MCF 10A (cell line): ENCODE measurements around the gene NIT1. TPM values are rescaled to one million over a fixed set of nuclear protein-coding genes. Genes with fewer than 3 reads are reported as not detected.

ENCODE experiments used
- BruUV-seq: library from RNA; stranded (reverse); fragments of 400-500 nt; replicated peaks from 2 replicates; lab custom pipeline; 2021; lab: Mats Ljungman, UMichigan
- CTCF ChIA-PET: fragments of 300-600 bp; sonication (Branson Sonifier 250); formaldehyde crosslinking; extraction: SDS; loops from one replicate; lab custom pipeline; 2021; ENCODE audit warnings: antibody characterized with exemption, inconsistent platforms; lab: Yijun Ruan, JAX
- POLR2A ChIA-PET: fragments of 300-600, 350-650 bp; sonication (Branson Sonifier 250); formaldehyde crosslinking; extraction: SDS; loops from one replicate; lab custom pipeline; 2020; ENCODE audit warnings: antibody characterized with exemption, inconsistent platforms; lab: Yijun Ruan, JAX
- DNase-seq: peaks from one replicate; pipeline ENCODE4 v3.0.0-alpha.2; 2018; ENCODE audit not compliant: unreplicated experiment
- H3K27ac Mint-ChIP-seq: one replicate; pipeline ENCODE4 v1.8.0; 2022; ENCODE audit warnings: mild to moderate bottlenecking, low read depth, mixed read lengths; ENCODE audit not compliant: unreplicated experiment
- H3K27me3 Mint-ChIP-seq: one replicate; pipeline ENCODE4 v1.8.0; 2022; ENCODE audit warnings: mixed read lengths; ENCODE audit not compliant: insufficient read depth, unreplicated experiment
- H3K36me3 Mint-ChIP-seq: one replicate; pipeline ENCODE4 v1.8.0; 2022; ENCODE audit warnings: mild to moderate bottlenecking, moderate library complexity, mixed read lengths; ENCODE audit not compliant: insufficient read depth, unreplicated experiment
- H3K4me1 Mint-ChIP-seq: one replicate; pipeline ENCODE4 v1.8.0; 2022; ENCODE audit warnings: mixed read lengths; ENCODE audit not compliant: insufficient read depth, unreplicated experiment
- H3K4me3 Mint-ChIP-seq: one replicate; pipeline ENCODE4 v1.8.0; 2022; ENCODE audit warnings: mild to moderate bottlenecking, moderate library complexity, mixed read lengths; ENCODE audit not compliant: unreplicated experiment
- H3K9me3 Mint-ChIP-seq: one replicate; pipeline ENCODE4 v1.8.0; 2022; ENCODE audit warnings: mixed read lengths; ENCODE audit not compliant: unreplicated experiment
- CTCF ChIP-seq: fragments of 200-600 bp; IDR thresholded peaks from one replicate; pipeline ENCODE4 v1.8.0; 2022; ENCODE audit warnings: antibody characterized with exemption, mild to moderate bottlenecking; ENCODE audit not compliant: unreplicated experiment
- intact Hi-C: fragments of 100-400 bp; cut with micrococcal nuclease; formaldehyde crosslinking; loops from 2 replicates; pipeline ENCODE4 v1.14.1; 2022
- total RNA-seq: library from RNA; stranded (reverse); gene quantifications from 2 replicates; pipeline ENCODE4 v1.2.3, GENCODE V29; 2022

Gene NIT1
- total RNA-seq, 1 experiment from 2014 or later, result 73.4 TPM

GRCh38 chr1:161091796-161092507 is 26.0 kb upstream of the NIT1 start:
- no TSS peak for BruUV-seq
- CTCF ChIA-PET, result interaction anchor here (1.3 to 10.3 kb wide), 2 partner anchors 21 to 32 kb away, joined by 5 to 331 read pairs; partner anchors contain the start of gene ARHGAP30

GRCh38 chr1:161092621-161093028 is 25.3 kb upstream of the NIT1 start:
- intact Hi-C loops, result no loop called here
- peak; percentile 59 for DNase-seq
- peaks cover 49% of the 10 kb centered on the region for H3K4me1 Mint-ChIP-seq
- H3K9me3 Mint-ChIP-seq, result no peaks in the 10 kb centered on the region
- H3K4me3 Mint-ChIP-seq, result no peak overlapping the region
- no TSS peak for BruUV-seq
- CTCF ChIA-PET, result interaction anchor here (0.6 to 10.3 kb wide), 7 partner anchors 12 to 442 kb away, joined by 3 to 331 read pairs (median 3); partner anchors contain the start of gene ARHGAP30
- no peak overlapping the region for H3K27ac Mint-ChIP-seq
- H3K36me3 Mint-ChIP-seq, result peaks cover 5% of the 10 kb centered on the region
- POLR2A ChIA-PET, result interaction anchor here (0.7 to 1.2 kb wide), 2 partner anchors 19 to 858 kb away, joined by 3 read pairs; no protein-coding TSS in a partner anchor
- H3K27me3 Mint-ChIP-seq, result no peaks in the 10 kb centered on the region
- TF ChIP-seq CTCF, result no peak

More at GRCh38 chr1:161091796-161092507, 26.0 kb upstream of the NIT1 start:
- DNase-seq, result no peak
- no peaks in the 10 kb centered on the region for H3K9me3 Mint-ChIP-seq
- H3K36me3 Mint-ChIP-seq, result no peaks in the 10 kb centered on the region
- no peak for TF ChIP-seq CTCF
- no peaks in the 10 kb centered on the region for H3K27me3 Mint-ChIP-seq
- H3K4me1 Mint-ChIP-seq, result peaks cover 42% of the 10 kb centered on the region
- POLR2A ChIA-PET, result interaction anchor here (1.0 to 1.2 kb wide), 2 partner anchors 18 to 74 kb away, joined by 3 to 4 read pairs; partner anchors contain the start of gene PPOX
- H3K27ac Mint-ChIP-seq, result no peak overlapping the region
- H3K4me3 Mint-ChIP-seq, result no peak overlapping the region
- intact Hi-C loops, result no loop called here

GRCh38 chr1:161094481-161094880 is 23.4 kb upstream of the NIT1 start:
- no peak overlapping the region for H3K27ac Mint-ChIP-seq
- CTCF ChIA-PET, result interaction anchor here (0.7 to 10.3 kb wide), 6 partner anchors 8 to 142 kb away, joined by 3 to 331 read pairs (median 32); partner anchors contain the start of genes ARHGAP30, NECTIN4 and USF1
- H3K27me3 Mint-ChIP-seq, result no peaks in the 10 kb centered on the region
- H3K36me3 Mint-ChIP-seq, result peaks cover 16% of the 10 kb centered on the region
- intact Hi-C loops, result no loop called here
- H3K9me3 Mint-ChIP-seq, result no peaks in the 10 kb centered on the region
- POLR2A ChIA-PET, result interaction anchor here (1.2 to 1.8 kb wide), 2 partner anchors 20 to 74 kb away, joined by 3 to 9 read pairs; partner anchors contain the start of gene F11R
- H3K4me3 Mint-ChIP-seq, result no peak overlapping the region
- no TSS peak for BruUV-seq
- DNase-seq, result no peak
- no peak for TF ChIP-seq CTCF
- H3K4me1 Mint-ChIP-seq, result peaks cover 49% of the 10 kb centered on the region

DNA sequence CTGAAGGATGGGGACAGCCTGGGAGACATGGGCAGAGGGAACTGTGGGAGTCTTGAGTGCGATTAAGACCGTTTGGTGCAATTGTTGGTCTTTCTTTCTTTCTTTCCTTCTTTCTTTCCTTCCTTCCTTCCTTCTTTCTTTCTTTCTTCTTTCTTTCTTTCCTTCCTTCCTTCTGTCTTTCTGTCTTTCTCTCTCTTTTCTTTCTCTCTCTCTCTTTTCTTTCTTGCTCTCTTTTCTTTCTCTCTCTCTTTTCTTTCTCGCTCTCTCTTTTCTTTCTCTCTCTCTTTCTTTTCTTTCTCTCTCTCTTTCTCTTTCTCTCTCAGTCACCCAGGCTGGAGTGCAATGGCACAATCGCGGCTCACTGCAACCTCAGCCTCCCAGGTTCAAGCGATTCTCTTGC is 22.7 kb upstream of the NIT1 start:
- no TSS peak for BruUV-seq
- H3K36me3 Mint-ChIP-seq, result peaks cover 23% of the 10 kb centered on the region
- H3K4me1 Mint-ChIP-seq, result peaks cover 49% of the 10 kb centered on the region
- no peak overlapping the region for H3K4me3 Mint-ChIP-seq
- no peaks in the 10 kb centered on the region for H3K9me3 Mint-ChIP-seq
- ChIA-PET POLR2A (interaction anchor here (0.6 to 6.7 kb wide), 8 partner anchors 10 to 85 kb away, joined by 3 to 91 read pairs (median 9); partner anchors contain the start of genes F11R, NIT1, PFDN2 and USF1), CTCF (interaction anchor here (1.4 to 10.3 kb wide), 5 partner anchors 8 to 77 kb away, joined by 4 to 331 read pairs (median 58); partner anchors contain the start of genes ARHGAP30, NECTIN4 and USF1)
- no peaks in the 10 kb centered on the region for H3K27me3 Mint-ChIP-seq
- intact Hi-C loops, result loop anchor here (5.0 kb wide), 1 partner anchor 258 kb away; no protein-coding TSS in a partner anchor
- DNase-seq, result no peak
- no peak for TF ChIP-seq CTCF
- no peak overlapping the region for H3K27ac Mint-ChIP-seq
